ENCODE results near the gene PTPRN2.

- TF ChIP-seq, protein P1, sequence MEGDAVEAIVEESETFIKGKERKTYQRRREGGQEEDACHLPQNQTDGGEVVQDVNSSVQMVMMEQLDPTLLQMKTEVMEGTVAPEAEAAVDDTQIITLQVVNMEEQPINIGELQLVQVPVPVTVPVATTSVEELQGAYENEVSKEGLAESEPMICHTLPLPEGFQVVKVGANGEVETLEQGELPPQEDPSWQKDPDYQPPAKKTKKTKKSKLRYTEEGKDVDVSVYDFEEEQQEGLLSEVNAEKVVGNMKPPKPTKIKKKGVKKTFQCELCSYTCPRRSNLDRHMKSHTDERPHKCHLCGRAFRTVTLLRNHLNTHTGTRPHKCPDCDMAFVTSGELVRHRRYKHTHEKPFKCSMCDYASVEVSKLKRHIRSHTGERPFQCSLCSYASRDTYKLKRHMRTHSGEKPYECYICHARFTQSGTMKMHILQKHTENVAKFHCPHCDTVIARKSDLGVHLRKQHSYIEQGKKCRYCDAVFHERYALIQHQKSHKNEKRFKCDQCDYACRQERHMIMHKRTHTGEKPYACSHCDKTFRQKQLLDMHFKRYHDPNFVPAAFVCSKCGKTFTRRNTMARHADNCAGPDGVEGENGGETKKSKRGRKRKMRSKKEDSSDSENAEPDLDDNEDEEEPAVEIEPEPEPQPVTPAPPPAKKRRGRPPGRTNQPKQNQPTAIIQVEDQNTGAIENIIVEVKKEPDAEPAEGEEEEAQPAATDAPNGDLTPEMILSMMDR (IDR thresholded peaks at IDR 0.05; ENCODE audit: extremely low read depth in 1 of 2, insufficient read depth in 1 of 2, low read depth in 1 of 2, low read length in 2 of 2) = no peak
- TF ChIP-seq POLR2AphosphoS5 (IDR thresholded peaks at IDR 0.05; ENCODE audit: insufficient read depth, low read depth, low read length) = no peak
- no peak for TF ChIP-seq POLR2A (IDR thresholded peaks at IDR 0.05; ENCODE audit: low read depth, low read length)
- no peak for TF ChIP-seq EZH2 (IDR thresholded peaks at IDR 0.05; ENCODE audit: borderline replicate concordance, low read depth, low read length, severe bottlenecking)
- no peak for TF ChIP-seq MYC (IDR thresholded peaks at IDR 0.05; ENCODE audit: low read depth, low read length)
- TF ChIP-seq JUN (IDR thresholded peaks at IDR 0.05; ENCODE audit: borderline replicate concordance, insufficient read depth, insufficient read length, low read depth) = no peak
Observed at GRCh38 chr7:157997471-157997870, 590.2 kb downstream of the PTPRN2 start.

All from endothelial cell of umbilical vein (primary cell).